Measurements from ENCODE around the gene PRRX2. TPM values are rescaled to one million over a fixed set of nuclear protein-coding genes. Genes with fewer than 3 reads are reported as not detected.

PRRX2 gene
- total RNA-seq, 1 experiment from 2014 or later, result 12.7 TPM

DNA sequence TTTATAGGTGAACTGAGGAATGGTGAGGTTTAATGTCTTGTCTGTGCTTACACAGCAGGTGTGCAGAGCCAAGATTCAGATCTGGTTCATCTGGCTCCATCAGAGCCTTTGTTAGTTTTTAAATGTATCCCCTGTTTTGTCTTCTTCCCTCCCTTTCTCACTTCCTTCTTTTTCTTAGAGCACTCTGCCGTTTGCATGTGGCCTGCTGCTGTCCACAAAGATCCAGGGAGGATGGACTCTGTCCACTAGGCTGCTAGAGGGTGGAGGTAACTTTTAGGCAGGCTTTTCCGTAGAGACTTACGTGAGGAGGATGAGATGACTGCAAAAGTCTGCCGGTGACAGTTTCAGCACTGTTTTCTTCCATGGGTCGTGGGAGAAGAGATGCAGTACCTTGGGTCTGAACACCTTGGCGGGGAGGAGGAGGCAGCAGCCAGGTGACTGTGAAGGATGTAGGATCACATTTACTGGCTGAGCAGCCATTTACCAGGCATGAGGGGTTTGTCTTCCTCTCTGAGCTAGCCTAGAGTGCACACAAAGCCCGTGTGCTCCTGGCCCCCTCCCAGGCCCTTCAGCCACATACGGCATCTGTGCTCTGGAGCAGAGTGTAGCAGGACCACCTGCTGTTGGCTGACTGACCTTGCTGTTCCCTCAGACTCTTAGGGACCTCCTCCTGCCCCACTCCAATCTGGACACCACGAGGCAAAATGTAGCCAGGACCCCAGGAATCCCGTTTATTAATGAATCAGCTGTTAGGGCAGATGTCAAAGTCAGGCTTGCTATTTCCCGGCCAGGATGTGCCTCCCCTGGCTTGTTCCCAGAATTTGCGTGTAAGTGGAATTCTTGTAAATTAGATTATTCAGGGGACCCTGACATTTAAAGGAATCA, 37.6 kb upstream of the PRRX2 start:
- intact Hi-C loops (cut with micrococcal nuclease; ENCODE audit: unreplicated experiment), result loop anchor here (5.0 kb wide), 1 partner anchor 165 kb away; no protein-coding TSS in a partner anchor
- Histone ChIP-seq H3K4me3 (ENCODE audit: low read depth, low read length, poor library complexity, severe bottlenecking) (peak overlapping the region; percentile 97), H3K27ac (ENCODE audit: low read depth, low read length, poor library complexity, severe bottlenecking) (peak overlapping the region; percentile 98), H3K27me3 (replicated peaks; ENCODE audit: insufficient read depth, low read depth, low read length, poor library complexity) (no peaks in the 10 kb centered on the region), H3K36me3 (ENCODE audit: insufficient read depth, low read length, poor library complexity, severe bottlenecking) (peaks cover 3% of the 10 kb centered on the region), H3K9me3 (ENCODE audit: low read depth, low read length, poor library complexity, severe bottlenecking) (no peaks in the 10 kb centered on the region), H3K4me1 (ENCODE audit: insufficient read depth, low read length, poor library complexity, severe bottlenecking) (peaks cover 40% of the 10 kb centered on the region)
- ChIA-PET POLR2A (ENCODE audit: low non-redundant PET) (interaction anchor here (0.6 kb wide), 1 partner anchor 110 kb away, joined by 5 read pairs; no protein-coding TSS in a partner anchor), CTCF (interaction anchor here (0.7 to 5.3 kb wide), 3 partner anchors 12 to 496 kb away, joined by 3 to 40 read pairs (median 3); no protein-coding TSS in a partner anchor)
- BruUV-seq (replicated peaks), result no TSS peak
- TF ChIP-seq, protein P1, sequence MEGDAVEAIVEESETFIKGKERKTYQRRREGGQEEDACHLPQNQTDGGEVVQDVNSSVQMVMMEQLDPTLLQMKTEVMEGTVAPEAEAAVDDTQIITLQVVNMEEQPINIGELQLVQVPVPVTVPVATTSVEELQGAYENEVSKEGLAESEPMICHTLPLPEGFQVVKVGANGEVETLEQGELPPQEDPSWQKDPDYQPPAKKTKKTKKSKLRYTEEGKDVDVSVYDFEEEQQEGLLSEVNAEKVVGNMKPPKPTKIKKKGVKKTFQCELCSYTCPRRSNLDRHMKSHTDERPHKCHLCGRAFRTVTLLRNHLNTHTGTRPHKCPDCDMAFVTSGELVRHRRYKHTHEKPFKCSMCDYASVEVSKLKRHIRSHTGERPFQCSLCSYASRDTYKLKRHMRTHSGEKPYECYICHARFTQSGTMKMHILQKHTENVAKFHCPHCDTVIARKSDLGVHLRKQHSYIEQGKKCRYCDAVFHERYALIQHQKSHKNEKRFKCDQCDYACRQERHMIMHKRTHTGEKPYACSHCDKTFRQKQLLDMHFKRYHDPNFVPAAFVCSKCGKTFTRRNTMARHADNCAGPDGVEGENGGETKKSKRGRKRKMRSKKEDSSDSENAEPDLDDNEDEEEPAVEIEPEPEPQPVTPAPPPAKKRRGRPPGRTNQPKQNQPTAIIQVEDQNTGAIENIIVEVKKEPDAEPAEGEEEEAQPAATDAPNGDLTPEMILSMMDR (conservative IDR thresholded peaks at IDR 0.05; ENCODE audit: low read depth, low read length), result no peak
- no peak for TF ChIP-seq EZH2 (IDR thresholded peaks at IDR 0.05; ENCODE audit: borderline replicate concordance, low read depth, low read length, poor library complexity, severe bottlenecking)
- DNase-seq (ENCODE audit: low spot score), result peak; percentile 37

DNA sequence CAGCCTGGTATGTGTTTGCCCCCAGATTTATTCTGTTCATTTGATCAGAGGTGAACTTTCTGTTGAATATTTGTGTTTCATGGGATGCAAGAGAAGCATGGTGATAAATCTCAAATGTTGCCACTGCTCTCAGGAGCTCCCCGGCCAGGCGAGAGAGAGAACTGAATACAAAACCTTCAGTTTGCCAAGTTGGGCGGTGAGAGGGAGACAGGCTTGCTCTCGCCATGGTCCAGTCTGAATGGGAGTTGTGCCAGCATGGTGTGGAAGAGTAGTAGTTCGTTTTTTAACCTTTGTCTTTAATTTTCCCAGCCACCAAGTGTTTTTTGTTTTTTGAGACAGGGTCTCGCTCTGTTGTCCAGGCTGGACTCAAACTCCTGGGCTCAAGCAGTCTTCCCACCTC, 36.7 kb upstream of the PRRX2 start:
- H3K4me3 ChIP-seq (ENCODE audit: low read depth, low read length, poor library complexity, severe bottlenecking), result no peak overlapping the region
- TF ChIP-seq, protein P1 (conservative IDR thresholded peaks at IDR 0.05; ENCODE audit: low read depth, low read length), result no peak
- TF ChIP-seq EZH2 (IDR thresholded peaks at IDR 0.05; ENCODE audit: borderline replicate concordance, low read depth, low read length, poor library complexity, severe bottlenecking), result no peak

DNA sequence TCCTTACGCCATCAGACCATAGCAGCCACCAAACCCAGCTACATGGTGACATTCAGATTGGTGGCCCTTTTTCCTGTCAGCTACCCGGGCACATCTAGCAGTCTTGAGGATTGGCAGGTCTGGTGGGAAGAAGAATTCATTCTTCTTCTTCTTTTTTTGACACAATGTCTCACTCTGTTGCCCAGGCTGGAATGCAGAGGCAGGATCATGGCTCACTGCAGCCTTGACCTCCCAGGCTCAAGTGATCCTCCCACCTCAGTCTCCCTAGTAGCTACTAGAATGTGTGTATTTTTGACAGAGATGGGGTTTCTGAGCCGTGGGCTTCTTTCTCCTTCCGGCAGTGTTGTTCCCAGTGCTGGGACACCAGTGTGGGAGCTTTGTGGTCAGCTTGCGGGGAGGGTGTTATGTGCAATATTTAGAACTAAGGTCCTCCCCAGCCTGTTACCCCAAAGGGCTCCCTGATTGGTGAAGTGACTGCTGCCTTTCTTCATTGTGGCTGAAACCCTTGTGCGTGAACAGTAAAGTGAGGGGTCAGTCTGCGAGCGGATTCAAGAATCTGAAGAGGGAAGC, 36.1 kb upstream of the PRRX2 start:
- CTCF ChIA-PET, result no interaction called here
- POLR2A ChIA-PET (ENCODE audit: low non-redundant PET), result no interaction called here

More for the DNA sequence above, 36.7 kb upstream of the PRRX2 start:
- no peaks in the 10 kb centered on the region for H3K9me3 ChIP-seq (ENCODE audit: low read depth, low read length, poor library complexity, severe bottlenecking)
- peaks cover 10% of the 10 kb centered on the region for H3K36me3 ChIP-seq (ENCODE audit: insufficient read depth, low read length, poor library complexity, severe bottlenecking)
- ChIA-PET CTCF (no interaction called here), POLR2A (ENCODE audit: low non-redundant PET) (no interaction called here)
- BruUV-seq (replicated peaks), result no TSS peak
- H3K27me3 ChIP-seq (replicated peaks; ENCODE audit: insufficient read depth, low read depth, low read length, poor library complexity), result no peaks in the 10 kb centered on the region
- H3K27ac ChIP-seq (ENCODE audit: low read depth, low read length, poor library complexity, severe bottlenecking), result peak overlapping the region; percentile 98
- DNase-seq (ENCODE audit: low spot score), result no peak
- H3K4me1 ChIP-seq (ENCODE audit: insufficient read depth, low read length, poor library complexity, severe bottlenecking), result peaks cover 40% of the 10 kb centered on the region
- intact Hi-C loops (cut with micrococcal nuclease; ENCODE audit: unreplicated experiment), result loop anchor here (5.0 kb wide), 1 partner anchor 164 kb away; no protein-coding TSS in a partner anchor

More for the DNA sequence above, 36.1 kb upstream of the PRRX2 start:
- Histone ChIP-seq H3K36me3 (ENCODE audit: insufficient read depth, low read length, poor library complexity, severe bottlenecking) (peaks cover 15% of the 10 kb centered on the region), H3K27ac (ENCODE audit: low read depth, low read length, poor library complexity, severe bottlenecking) (peak overlapping the region; percentile 98), H3K27me3 (replicated peaks; ENCODE audit: insufficient read depth, low read depth, low read length, poor library complexity) (no peaks in the 10 kb centered on the region), H3K4me3 (ENCODE audit: low read depth, low read length, poor library complexity, severe bottlenecking) (no peak overlapping the region), H3K4me1 (ENCODE audit: insufficient read depth, low read length, poor library complexity, severe bottlenecking) (peaks cover 40% of the 10 kb centered on the region), H3K9me3 (ENCODE audit: low read depth, low read length, poor library complexity, severe bottlenecking) (no peaks in the 10 kb centered on the region)
- no peak for DNase-seq (ENCODE audit: low spot score)
- TF ChIP-seq, protein P1 (conservative IDR thresholded peaks at IDR 0.05; ENCODE audit: low read depth, low read length), result no peak
- TF ChIP-seq EZH2 (IDR thresholded peaks at IDR 0.05; ENCODE audit: borderline replicate concordance, low read depth, low read length, poor library complexity, severe bottlenecking), result no peak
- intact Hi-C loops (cut with micrococcal nuclease; ENCODE audit: unreplicated experiment), result loop anchor here (5.0 kb wide), 1 partner anchor 163 kb away; no protein-coding TSS in a partner anchor
- BruUV-seq (replicated peaks), result no TSS peak
